ENCODE data around the gene TET3. TPM values are rescaled to one million over a fixed set of nuclear protein-coding genes. Genes with fewer than 3 reads are reported as not detected.

Gene TET3
- total RNA-seq, 2 donors from 2014 or later, result 29.3 to 70.3 TPM

- DNase-seq (ENCODE audit: low spot score), result no peak
- Mint-ChIP-seq H3K4me1 (ENCODE audit: low read depth in 2 of 2) (peaks cover 20 to 32% of the 10 kb centered on the region in 2 donors), H3K27me3 (no peaks in the 10 kb centered on the region), H3K27ac (peak overlapping the region in 1 of 2 donors; percentile 49), H3K36me3 (peaks cover 48% of the 10 kb centered on the region), H3K9me3 (no peaks in the 10 kb centered on the region), H3K4me3 (no peak overlapping the region)
- no peak for ATAC-seq
These were observed 31.9 kb upstream of the TET3 start for GRCh38 chr2:73952499-73953446.

GRCh38 chr2:73956218-73956865 lies 28.4 kb upstream of the TET3 start:
- DNase-seq (ENCODE audit: low spot score) (no peak), ATAC-seq (no peak)
- H3K27me3 Mint-ChIP-seq, result no peaks in the 10 kb centered on the region
- peaks cover 48% of the 10 kb centered on the region for H3K36me3 Mint-ChIP-seq
- H3K4me3 Mint-ChIP-seq, result no peak overlapping the region
- H3K4me1 Mint-ChIP-seq (ENCODE audit: low read depth in 2 of 2), result peaks cover 16 to 17% of the 10 kb centered on the region in 2 donors
- no peaks in the 10 kb centered on the region for H3K9me3 Mint-ChIP-seq
- H3K27ac Mint-ChIP-seq, result peak overlapping the region in 1 of 2 donors; percentile 25

- no peaks in the 10 kb centered on the region for H3K27me3 Mint-ChIP-seq
- peaks cover 3% of the 10 kb centered on the region for H3K9me3 Mint-ChIP-seq
- no peak for DNase-seq (ENCODE audit: low spot score)
- peaks cover 26 to 28% of the 10 kb centered on the region in 2 donors for H3K4me1 Mint-ChIP-seq (ENCODE audit: low read depth in 2 of 2)
- no peak overlapping the region for H3K4me3 Mint-ChIP-seq
- no peak overlapping the region for H3K27ac Mint-ChIP-seq
- H3K36me3 Mint-ChIP-seq, result peaks cover 29% of the 10 kb centered on the region
- no peak for ATAC-seq
These were observed 23.4 kb upstream of the TET3 start for GRCh38 chr2:73961274-73961673.

- peaks cover 26 to 28% of the 10 kb centered on the region in 2 donors for H3K4me1 Mint-ChIP-seq (ENCODE audit: low read depth in 2 of 2)
- ATAC-seq, result no peak
- no peak overlapping the region for H3K27ac Mint-ChIP-seq
- no peak overlapping the region for H3K4me3 Mint-ChIP-seq
- H3K27me3 Mint-ChIP-seq, result no peaks in the 10 kb centered on the region
- H3K9me3 Mint-ChIP-seq, result peaks cover 3% of the 10 kb centered on the region
- no peak for DNase-seq (ENCODE audit: low spot score)
- peaks cover 22% of the 10 kb centered on the region for H3K36me3 Mint-ChIP-seq
These were observed 22.7 kb upstream of the TET3 start for GRCh38 chr2:73961823-73962615.

GRCh38 chr2:73962798-73963197 lies 21.9 kb upstream of the TET3 start:
- Mint-ChIP-seq H3K27me3 (no peaks in the 10 kb centered on the region), H3K36me3 (peaks cover 20% of the 10 kb centered on the region), H3K4me3 (no peak overlapping the region), H3K27ac (no peak overlapping the region), H3K9me3 (peaks cover 3% of the 10 kb centered on the region), H3K4me1 (ENCODE audit: low read depth in 2 of 2) (peaks cover 26 to 28% of the 10 kb centered on the region in 2 donors)
- DNase-seq (ENCODE audit: low spot score) (no peak), ATAC-seq (no peak)

- DNase-seq (ENCODE audit: low spot score) (no peak), ATAC-seq (peak; percentile 76 to 91)
- peak overlapping the region; percentile 17 to 64 for H3K27ac Mint-ChIP-seq
- peaks cover 12% of the 10 kb centered on the region for H3K36me3 Mint-ChIP-seq
- no peaks in the 10 kb centered on the region for H3K27me3 Mint-ChIP-seq
- H3K4me1 Mint-ChIP-seq (ENCODE audit: low read depth in 2 of 2), result peaks cover 25 to 26% of the 10 kb centered on the region in 2 donors
- H3K4me3 Mint-ChIP-seq, result peak overlapping the region; percentile 75
- peaks cover 3% of the 10 kb centered on the region for H3K9me3 Mint-ChIP-seq
These were observed 21.2 kb upstream of the TET3 start for GRCh38 chr2:73963385-73964120.

- Mint-ChIP-seq H3K36me3 (peaks cover 5% of the 10 kb centered on the region), H3K27me3 (no peaks in the 10 kb centered on the region), H3K9me3 (peaks cover 3% of the 10 kb centered on the region), H3K4me3 (peak overlapping the region; percentile 75), H3K4me1 (ENCODE audit: low read depth in 2 of 2) (peaks cover 29 to 30% of the 10 kb centered on the region in 2 donors), H3K27ac (peak overlapping the region; percentile 17 to 64)
- DNase-seq (ENCODE audit: low spot score), result no peak
- peak in 1 of 2 donors; percentile 24 for ATAC-seq
These were observed 20.5 kb upstream of the TET3 start for GRCh38 chr2:73964223-73964622.

GRCh38 chr2:73965053-73965452 lies 19.7 kb upstream of the TET3 start:
- Mint-ChIP-seq H3K27ac (peak overlapping the region; percentile 17 to 64), H3K9me3 (peaks cover 3% of the 10 kb centered on the region)

GRCh38 chr2:73968357-73968937 lies 16.3 kb upstream of the TET3 start:
- no peaks in the 10 kb centered on the region for H3K36me3 Mint-ChIP-seq
- peak overlapping the region in 1 of 2 donors; percentile 30 for H3K27ac Mint-ChIP-seq
- H3K9me3 Mint-ChIP-seq, result peaks cover 3% of the 10 kb centered on the region
- ATAC-seq (no peak), DNase-seq (ENCODE audit: low spot score) (no peak)
- no peaks in the 10 kb centered on the region for H3K27me3 Mint-ChIP-seq
- peaks cover 48 to 54% of the 10 kb centered on the region in 2 donors for H3K4me1 Mint-ChIP-seq (ENCODE audit: low read depth in 2 of 2)
- no peak overlapping the region for H3K4me3 Mint-ChIP-seq

More at GRCh38 chr2:73965053-73965452, 19.7 kb upstream of the TET3 start:
- no peak for DNase-seq (ENCODE audit: low spot score)
- H3K4me1 Mint-ChIP-seq (ENCODE audit: low read depth in 2 of 2), result peaks cover 36 to 38% of the 10 kb centered on the region in 2 donors
- H3K36me3 Mint-ChIP-seq, result peaks cover 5% of the 10 kb centered on the region
- ATAC-seq, result no peak
- H3K4me3 Mint-ChIP-seq, result no peak overlapping the region
- H3K27me3 Mint-ChIP-seq, result no peaks in the 10 kb centered on the region

- H3K9me3 Mint-ChIP-seq, result no peaks in the 10 kb centered on the region
- DNase-seq (ENCODE audit: low spot score) (no peak), ATAC-seq (no peak)
- no peak overlapping the region for H3K4me3 Mint-ChIP-seq
- H3K4me1 Mint-ChIP-seq (ENCODE audit: low read depth in 2 of 2), result peaks cover 42 to 47% of the 10 kb centered on the region in 2 donors
- no peaks in the 10 kb centered on the region for H3K36me3 Mint-ChIP-seq
- H3K27ac Mint-ChIP-seq, result peak overlapping the region; percentile 82 to 85
- no peaks in the 10 kb centered on the region for H3K27me3 Mint-ChIP-seq
These were observed 15.4 kb upstream of the TET3 start for GRCh38 chr2:73969356-73969755.

- H3K27me3 Mint-ChIP-seq, result no peaks in the 10 kb centered on the region
- peaks cover 36 to 38% of the 10 kb centered on the region in 2 donors for H3K4me1 Mint-ChIP-seq (ENCODE audit: low read depth in 2 of 2)
- H3K9me3 Mint-ChIP-seq, result no peaks in the 10 kb centered on the region
- H3K4me3 Mint-ChIP-seq, result peak overlapping the region; percentile 89
- ATAC-seq (peak; percentile 12 to 46), DNase-seq (ENCODE audit: low spot score) (no peak)
- peak overlapping the region; percentile 82 to 85 for H3K27ac Mint-ChIP-seq
- no peaks in the 10 kb centered on the region for H3K36me3 Mint-ChIP-seq
These were observed 14.4 kb upstream of the TET3 start for GRCh38 chr2:73970141-73970803.

- no peaks in the 10 kb centered on the region for H3K36me3 Mint-ChIP-seq
- no peaks in the 10 kb centered on the region for H3K9me3 Mint-ChIP-seq
- ATAC-seq (peak; percentile 90 to 93), DNase-seq (ENCODE audit: low spot score) (peak; percentile 80)
- peak overlapping the region; percentile 89 for H3K4me3 Mint-ChIP-seq
- H3K27me3 Mint-ChIP-seq, result no peaks in the 10 kb centered on the region
- H3K27ac Mint-ChIP-seq, result peak overlapping the region; percentile 82 to 85
- peaks cover 37 to 41% of the 10 kb centered on the region in 2 donors for H3K4me1 Mint-ChIP-seq (ENCODE audit: low read depth in 2 of 2)
These were observed 13.7 kb upstream of the TET3 start for GRCh38 chr2:73970850-73971471.

Measured in natural killer cell treated with Interleukin-12 subunit alpha and Interleukin-12 subunit beta and Interleukin-15 and Interleukin-18, amount 100 ng/mL, for 72 hours (primary cell).